PFSK-1 (cell line): Measurements from ENCODE around the gene POLA1.

Experiments used
- FOXP2 ChIP-seq: optimal IDR thresholded peaks from 2 replicates; pipeline ENCODE3; 2011; ENCODE audit warnings: borderline replicate concordance, control low read depth, inconsistent platforms; ENCODE audit not compliant: insufficient read depth; ENCODE audit errors: extremely low read length, extremely low read depth
- POLR2AphosphoS5 ChIP-seq: IDR thresholded peaks from 2 replicates; pipeline ENCODE4 v1.6.1; 2012; ENCODE audit warnings: low read depth, mild to moderate bottlenecking, control low read depth, low read length, moderate library complexity
- REST ChIP-seq, 2 experiments: IDR thresholded peaks; 2 replicates each; pipeline versions ENCODE4 v1.6.1 to v1.8.0; 2011 to 2012; ENCODE audit warnings: low read depth in 2 of 2, low read length in 2 of 2, control low read depth in 1 of 2, inconsistent platforms in 1 of 2, mild to moderate bottlenecking in 1 of 2, moderate library complexity in 1 of 2; ENCODE audit not compliant: insufficient read depth in 1 of 2
- SIN3A ChIP-seq: IDR thresholded peaks from 2 replicates; pipeline ENCODE4 v1.6.1; 2012; ENCODE audit warnings: mild to moderate bottlenecking, low read length, moderate library complexity, borderline replicate concordance; ENCODE audit not compliant: insufficient read depth
- TAF1 ChIP-seq: IDR thresholded peaks from 2 replicates; pipeline ENCODE4 v1.6.1; 2012; ENCODE audit warnings: low read length, control low read depth, borderline replicate concordance; ENCODE audit not compliant: insufficient read depth

- no peak for TF ChIP-seq TAF1
- TF ChIP-seq POLR2AphosphoS5, result no peak
- TF ChIP-seq REST (IDR thresholded peaks at IDR 0.05; ENCODE audit: insufficient read depth in 1 of 2, low read depth in 2 of 2, low read length in 2 of 2), result no peak
- no peak for TF ChIP-seq SIN3A
- TF ChIP-seq FOXP2, result no peak
Observed at GRCh38 chrX:24741330-24741729, 47.6 kb downstream of the POLA1 start.
